SK-N-SH treated with all-trans-retinoic acid at 6 μM for 48 hours (cell line): ENCODE data around the gene EEF1E1.

Source experiments
- ARNTL ChIP-seq: fragments of 450-650 bp; formaldehyde crosslinking; IDR thresholded peaks from 2 replicates; pipeline ENCODE4 v1.5.0; 2020; ENCODE audit warnings: low read depth, mild to moderate bottlenecking, moderate library complexity, borderline replicate concordance
- GLIS3 ChIP-seq: fragments of 250-450 bp; sonication (Bioruptor Pico); IDR thresholded peaks from 2 replicates; pipeline ENCODE4 v1.5.0; 2020; ENCODE audit warnings: mild to moderate bottlenecking, moderate library complexity
- ZC3H10 ChIP-seq: fragments of 250-450 bp; sonication (Bioruptor Pico); IDR thresholded peaks from 2 replicates; pipeline ENCODE4 v1.5.1; 2021; ENCODE audit warnings: mild to moderate bottlenecking, moderate library complexity
- ZNF70 ChIP-seq: fragments of 450-650 bp; formaldehyde crosslinking; IDR thresholded peaks from 2 replicates; pipeline ENCODE4 v1.5.0; 2020; ENCODE audit warnings: mild to moderate bottlenecking, moderate library complexity
- TF ChIP-seq, protein P1 (sequence below): fragments of 250-450 bp; sonication (Bioruptor Pico); IDR thresholded peaks from 2 replicates; pipeline ENCODE4 v1.5.1; 2020; ENCODE audit warnings: low read depth, mild to moderate bottlenecking, moderate library complexity

DNA sequence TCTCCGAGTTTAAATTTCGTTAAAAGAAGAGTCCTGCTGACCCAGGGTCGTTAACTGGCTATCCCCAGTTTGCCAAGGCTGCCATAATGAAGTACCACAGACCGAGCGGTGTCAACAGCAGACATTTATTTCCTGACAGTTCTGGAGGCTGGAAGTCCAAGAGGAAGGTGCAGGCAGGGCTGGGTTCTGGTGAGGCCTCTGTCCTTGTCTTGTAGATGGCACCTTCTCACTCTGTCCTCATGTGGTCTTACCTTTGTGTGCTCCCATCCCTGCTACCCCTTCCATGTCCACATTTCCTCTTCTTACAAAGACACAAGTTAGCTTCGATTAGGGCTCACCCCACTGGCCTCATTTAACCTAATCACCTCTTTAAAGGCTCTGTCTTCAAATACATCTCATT, 29.8 kb upstream of the EEF1E1 start:
- TF ChIP-seq ZC3H10 (CRISPR knock-in tag) (no peak), GLIS3 (CRISPR knock-in tag) (no peak), ZNF70 (CRISPR knock-in tag) (no peak), ARNTL (CRISPR knock-in tag) (no peak)
- TF ChIP-seq, protein P1, sequence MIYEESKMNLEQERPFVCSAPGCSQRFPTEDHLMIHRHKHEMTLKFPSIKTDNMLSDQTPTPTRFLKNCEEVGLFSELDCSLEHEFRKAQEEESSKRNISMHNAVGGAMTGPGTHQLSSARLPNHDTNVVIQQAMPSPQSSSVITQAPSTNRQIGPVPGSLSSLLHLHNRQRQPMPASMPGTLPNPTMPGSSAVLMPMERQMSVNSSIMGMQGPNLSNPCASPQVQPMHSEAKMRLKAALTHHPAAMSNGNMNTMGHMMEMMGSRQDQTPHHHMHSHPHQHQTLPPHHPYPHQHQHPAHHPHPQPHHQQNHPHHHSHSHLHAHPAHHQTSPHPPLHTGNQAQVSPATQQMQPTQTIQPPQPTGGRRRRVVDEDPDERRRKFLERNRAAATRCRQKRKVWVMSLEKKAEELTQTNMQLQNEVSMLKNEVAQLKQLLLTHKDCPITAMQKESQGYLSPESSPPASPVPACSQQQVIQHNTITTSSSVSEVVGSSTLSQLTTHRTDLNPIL (CRISPR knock-in tag) = no peak
